Right hindlimb (tissue), 1 donor: ENCODE measurements around the gene SIX5.
A peak's percentile ranks its signal among the peaks of the same experiment; 100 is the strongest.
"Not testable (repeated sequence)": the region's sequence is repeated elsewhere in the genome, so short reads cannot be mapped to it uniquely, and the experiment has no call there.

Experiments used
- DNase-seq: peaks from one replicate; pipeline ENCODE4 v3.0.0-alpha.2; 2018

Gene SIX5

GRCh38 chr19:45752639-45753038 is 16.4 kb downstream of the SIX5 start:
- DNase-seq, result no peak

GRCh38 chr19:45751483-45751882 is 17.6 kb downstream of the SIX5 start:
- not testable (repeated sequence) for DNase-seq

- no peak for DNase-seq
These were observed 21.5 kb downstream of the SIX5 start for GRCh38 chr19:45747513-45747912.

- DNase-seq, result no peak
These were observed 22.2 kb downstream of the SIX5 start for GRCh38 chr19:45746866-45747265.

GRCh38 chr19:45745606-45746005 is 23.4 kb downstream of the SIX5 start:
- no peak for DNase-seq

- no peak for DNase-seq
These were observed 26.1 kb downstream of the SIX5 start for GRCh38 chr19:45742969-45743368.

- no peak for DNase-seq
These were observed 29.3 kb downstream of the SIX5 start for GRCh38 chr19:45739498-45740439.

DNA sequence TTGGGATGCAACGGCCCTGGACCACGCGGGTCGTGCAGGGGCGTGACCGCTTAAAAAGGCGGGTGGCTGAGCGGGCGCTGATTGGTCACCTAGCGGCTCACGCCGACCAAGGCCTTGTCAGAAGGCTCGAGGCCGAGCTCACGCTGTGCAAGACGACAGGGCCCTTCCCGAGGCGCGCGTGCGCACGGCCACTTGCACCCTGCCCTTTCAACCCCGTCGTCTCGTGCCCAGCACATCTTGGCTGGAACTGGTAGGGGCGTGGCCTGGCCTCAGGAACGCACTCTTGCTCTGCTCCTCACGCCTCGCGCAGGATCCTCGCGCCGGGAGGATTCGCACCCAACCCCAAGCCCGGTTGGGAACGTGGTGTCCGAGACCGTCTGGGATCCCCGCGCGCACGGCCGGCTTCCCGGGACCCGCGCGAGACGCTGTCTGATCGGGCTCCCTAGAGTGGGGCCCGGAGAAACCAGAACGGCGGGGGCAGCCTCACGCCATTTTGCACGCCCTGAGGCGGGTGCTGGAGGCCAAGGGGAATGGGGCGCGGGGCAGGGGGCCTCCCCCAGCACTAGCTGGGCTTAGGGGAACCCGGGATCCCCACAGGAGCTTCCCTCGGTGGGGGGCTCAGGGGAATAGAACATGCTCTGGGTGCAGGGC is 35.8 kb downstream of the SIX5 start, which contains the start of gene MEIOSIN:
Gene MEIOSIN (plus strand): TSS at position 280 of the 651 bp plus-strand sequence. CDS start 1,938 bp downstream, outside the sequence.
- no peak for DNase-seq

DNA sequence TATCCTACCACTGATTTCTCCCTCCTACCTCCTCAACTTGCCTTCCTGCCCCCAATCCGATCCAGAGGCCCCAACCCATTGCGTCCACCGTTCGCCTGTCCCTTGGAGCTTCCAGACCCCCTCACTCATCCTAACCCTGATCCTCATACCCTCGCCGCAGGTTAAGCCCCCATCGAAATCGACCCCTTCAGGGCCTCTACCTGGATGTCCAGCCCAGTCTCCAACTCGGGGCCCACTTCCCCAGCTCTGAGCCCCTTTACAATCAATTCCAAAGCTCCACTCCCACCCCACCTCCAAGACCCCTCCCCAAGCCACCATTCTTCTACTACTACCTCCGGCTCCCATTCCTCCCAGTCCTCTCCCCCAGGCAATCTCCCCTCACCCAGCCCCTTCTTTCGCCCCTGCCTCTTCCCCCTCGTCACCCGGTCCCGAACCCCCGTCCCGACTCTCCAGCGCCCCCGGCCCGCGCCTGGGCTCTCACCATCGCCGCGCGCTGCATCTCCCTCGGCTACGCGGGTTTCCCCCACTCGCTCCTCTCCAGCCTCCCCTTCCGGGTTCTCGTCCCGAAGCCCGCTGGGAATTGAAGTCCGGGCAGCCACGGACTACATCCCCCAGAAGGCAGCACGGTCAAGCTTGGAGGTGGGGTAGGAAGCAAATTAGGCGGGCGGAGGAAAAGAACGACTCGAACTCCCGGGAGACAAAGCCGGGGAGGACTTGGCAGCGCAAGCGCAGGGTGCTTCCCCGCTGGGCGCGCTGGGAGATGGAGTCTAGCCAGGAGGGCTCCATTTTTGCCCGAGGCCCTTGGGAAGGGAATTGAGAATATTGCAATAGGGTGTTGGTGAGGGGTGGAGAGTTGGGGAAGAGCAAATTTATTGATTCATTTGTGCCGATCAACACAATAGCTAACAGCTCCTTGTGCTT is 38.4 kb downstream of the SIX5 start, which contains the start of gene FBXO46:
Gene FBXO46 (minus strand): TSS at position 529 of the 921 bp plus-strand sequence. CDS start 17,401 bp downstream, outside the sequence.
- DNase-seq, result peak; percentile 98

DNA sequence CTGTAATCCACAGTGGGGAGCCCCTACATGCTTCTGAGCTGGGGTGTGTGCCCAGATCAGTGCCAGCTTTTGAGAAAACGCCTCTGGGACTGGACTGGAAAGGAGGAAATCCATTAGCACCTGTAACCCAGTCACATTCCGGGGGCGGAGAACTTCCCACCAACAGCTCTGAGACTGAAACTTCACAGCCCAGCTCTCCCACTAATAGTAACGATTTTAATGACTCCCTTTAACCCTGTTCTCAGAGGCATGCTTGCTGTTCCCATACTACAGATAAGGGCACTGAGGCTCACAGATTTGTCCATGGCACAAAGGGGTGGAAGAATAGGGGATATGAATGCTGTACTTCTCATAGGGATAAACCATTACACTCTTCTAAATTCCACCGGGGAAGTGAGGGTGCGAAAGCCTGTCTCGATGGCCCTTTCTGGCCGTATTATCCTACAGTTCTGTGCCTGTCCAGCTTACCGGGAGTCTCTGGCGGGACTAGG is 39.2 kb downstream of the SIX5 start:
- DNase-seq, result no peak

DNA sequence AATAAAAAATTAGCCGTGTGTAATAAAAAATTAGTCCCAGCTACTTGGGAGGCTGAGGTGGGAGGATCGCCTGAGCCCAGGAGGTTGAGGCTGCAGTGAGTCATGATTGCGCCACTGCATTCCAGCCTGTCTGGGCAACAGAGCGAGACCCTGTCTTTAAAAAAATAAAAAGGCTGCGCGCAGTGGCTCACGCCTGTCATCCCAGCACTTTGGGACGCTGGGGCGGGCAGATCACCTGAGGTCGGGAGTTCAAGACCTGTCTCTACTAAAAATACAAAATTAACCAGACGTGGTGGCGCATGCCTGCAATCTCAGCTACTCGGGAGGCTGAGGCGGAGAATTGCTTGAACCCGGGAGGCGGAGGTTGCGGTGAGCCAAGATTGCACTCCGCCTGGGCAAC is 40.4 kb downstream of the SIX5 start:
- not testable (repeated sequence) for DNase-seq

DNA sequence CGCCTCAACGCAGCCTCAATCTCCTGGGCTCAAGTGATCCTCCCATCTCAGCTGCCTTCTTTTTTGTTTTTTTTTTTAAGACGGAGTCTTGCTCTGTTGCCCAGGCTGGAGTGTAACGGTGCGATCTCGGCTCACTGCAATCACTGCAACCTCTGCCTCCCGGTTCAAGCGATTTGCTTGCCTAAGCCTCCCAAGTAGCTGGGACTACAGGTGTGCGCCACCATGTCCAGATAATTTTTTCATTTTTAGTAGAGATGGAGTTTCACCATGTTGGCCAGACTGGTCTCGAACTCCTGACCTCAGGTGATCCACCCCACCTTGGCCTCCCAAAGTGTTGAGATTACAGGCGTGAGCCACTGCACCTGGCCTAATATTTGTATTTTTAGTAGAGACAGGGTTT is 49.0 kb downstream of the SIX5 start:
- not testable (repeated sequence) for DNase-seq

DNA sequence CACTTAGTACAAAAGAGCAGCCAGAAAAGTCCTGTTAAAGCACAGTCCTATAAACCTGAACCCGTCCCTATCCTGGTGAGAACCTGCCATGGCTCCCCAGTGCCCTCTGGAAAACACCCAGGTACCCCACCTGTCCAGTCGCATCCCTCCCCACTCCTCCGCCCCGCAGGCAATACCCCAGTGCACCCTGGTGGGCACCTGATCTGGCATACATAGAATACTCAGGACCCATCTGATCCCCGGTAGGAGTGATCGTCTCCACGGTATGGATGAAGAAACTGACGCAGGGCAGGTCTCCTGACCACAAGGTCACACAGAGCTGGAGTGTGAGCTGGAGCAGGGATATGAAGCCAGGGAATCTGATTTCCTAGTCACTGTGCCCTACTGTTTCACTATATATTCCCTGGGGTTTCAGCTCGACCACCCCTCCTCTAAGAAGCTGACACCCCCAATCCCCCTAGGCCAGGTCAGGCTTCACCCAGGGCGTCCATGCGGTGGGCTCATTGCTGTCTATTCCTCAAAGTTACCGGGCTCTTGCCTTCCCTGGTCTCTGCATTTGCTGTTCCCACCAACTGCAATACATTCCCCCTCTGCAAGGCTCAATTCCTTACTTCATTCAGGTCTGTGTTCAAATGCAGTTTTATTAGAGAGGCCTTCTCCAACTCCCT is 50.9 kb downstream of the SIX5 start:
- no peak for DNase-seq

- peak; percentile 100 for DNase-seq
These were observed 51.7 kb downstream of the SIX5 start for GRCh38 chr19:45717131-45717982.

- no peak for DNase-seq
These were observed 52.5 kb downstream of the SIX5 start for GRCh38 chr19:45716359-45717130.

- no peak for DNase-seq
These were observed 53.9 kb downstream of the SIX5 start for GRCh38 chr19:45715139-45715538.
